ENCODE results near the gene SUCLG2.

SUCLG2 gene

GRCh38 chr3:67678665-67679064 lies 24.3 kb upstream of the SUCLG2 start:
- FAIRE-seq (peak; percentile 78), DNase-seq (ENCODE audit: insufficient read length) (no peak)
- TF ChIP-seq TAF1 (IDR thresholded peaks at IDR 0.05; ENCODE audit: borderline replicate concordance, low read depth, low read length) (no peak), POLR2A (IDR thresholded peaks at IDR 0.05; ENCODE audit: low read depth, low read length) (no peak), POLR2AphosphoS5 (IDR thresholded peaks at IDR 0.05; ENCODE audit: low read depth, low read length) (no peak)

GRCh38 chr3:67674055-67674454 lies 19.6 kb upstream of the SUCLG2 start:
- no peak for DNase-seq (ENCODE audit: insufficient read length)
- FAIRE-seq: no peak
- TF ChIP-seq POLR2A (IDR thresholded peaks at IDR 0.05; ENCODE audit: low read depth, low read length) (no peak), POLR2AphosphoS5 (IDR thresholded peaks at IDR 0.05; ENCODE audit: low read depth, low read length) (no peak), TAF1 (IDR thresholded peaks at IDR 0.05; ENCODE audit: borderline replicate concordance, low read depth, low read length) (no peak)

GRCh38 chr3:67662733-67663132 lies 8.3 kb upstream of the SUCLG2 start:
- FAIRE-seq (no peak), DNase-seq (ENCODE audit: insufficient read length) (no peak)

GRCh38 chr3:67661089-67661488 lies 6.7 kb upstream of the SUCLG2 start:
- TF ChIP-seq POLR2AphosphoS5 (IDR thresholded peaks at IDR 0.05; ENCODE audit: low read depth, low read length) (no peak), TAF1 (IDR thresholded peaks at IDR 0.05; ENCODE audit: borderline replicate concordance, low read depth, low read length) (no peak), POLR2A (IDR thresholded peaks at IDR 0.05; ENCODE audit: low read depth, low read length) (no peak)
- FAIRE-seq (no peak), DNase-seq (ENCODE audit: insufficient read length) (no peak)

More at GRCh38 chr3:67662733-67663132, 8.3 kb upstream of the SUCLG2 start:
- TF ChIP-seq TAF1 (IDR thresholded peaks at IDR 0.05; ENCODE audit: borderline replicate concordance, low read depth, low read length) (no peak), POLR2AphosphoS5 (IDR thresholded peaks at IDR 0.05; ENCODE audit: low read depth, low read length) (no peak), POLR2A (IDR thresholded peaks at IDR 0.05; ENCODE audit: low read depth, low read length) (no peak)

- TF ChIP-seq POLR2AphosphoS5 (IDR thresholded peaks at IDR 0.05; ENCODE audit: low read depth, low read length) (no peak), POLR2A (IDR thresholded peaks at IDR 0.05; ENCODE audit: low read depth, low read length) (no peak), TAF1 (IDR thresholded peaks at IDR 0.05; ENCODE audit: borderline replicate concordance, low read depth, low read length) (no peak)
- DNase-seq (ENCODE audit: insufficient read length): no peak
- FAIRE-seq: no peak
These were observed 2.8 kb upstream of the SUCLG2 start for GRCh38 chr3:67657192-67657591.

GRCh38 chr3:67656614-67657013 lies 2.2 kb upstream of the SUCLG2 start:
- no peak for FAIRE-seq
- TF ChIP-seq POLR2A (IDR thresholded peaks at IDR 0.05; ENCODE audit: low read depth, low read length) (no peak), TAF1 (IDR thresholded peaks at IDR 0.05; ENCODE audit: borderline replicate concordance, low read depth, low read length) (no peak), POLR2AphosphoS5 (IDR thresholded peaks at IDR 0.05; ENCODE audit: low read depth, low read length) (no peak)

GRCh38 chr3:67655364-67656121 lies 1.1 kb upstream of the SUCLG2 start:
- FAIRE-seq (peak; percentile 94), DNase-seq (ENCODE audit: insufficient read length) (no peak)
- TF ChIP-seq TAF1 (IDR thresholded peaks at IDR 0.05; ENCODE audit: borderline replicate concordance, low read depth, low read length): no peak
- peak; percentile 94 for TF ChIP-seq POLR2A (IDR thresholded peaks at IDR 0.05; ENCODE audit: low read depth, low read length)
- peak; percentile 83 for TF ChIP-seq POLR2AphosphoS5 (IDR thresholded peaks at IDR 0.05; ENCODE audit: low read depth, low read length)

More at GRCh38 chr3:67656614-67657013, 2.2 kb upstream of the SUCLG2 start:
- DNase-seq (ENCODE audit: insufficient read length): no peak

- no peak for DNase-seq (ENCODE audit: insufficient read length)
- TF ChIP-seq TAF1 (IDR thresholded peaks at IDR 0.05; ENCODE audit: borderline replicate concordance, low read depth, low read length) (no peak), POLR2A (IDR thresholded peaks at IDR 0.05; ENCODE audit: low read depth, low read length) (no peak), POLR2AphosphoS5 (IDR thresholded peaks at IDR 0.05; ENCODE audit: low read depth, low read length) (no peak)
- FAIRE-seq: peak; percentile 42
These were observed 399 bp upstream of the SUCLG2 start for GRCh38 chr3:67654844-67655177.

- TF ChIP-seq TAF1 (IDR thresholded peaks at IDR 0.05; ENCODE audit: borderline replicate concordance, low read depth, low read length) (no peak), POLR2A (IDR thresholded peaks at IDR 0.05; ENCODE audit: low read depth, low read length) (no peak), POLR2AphosphoS5 (IDR thresholded peaks at IDR 0.05; ENCODE audit: low read depth, low read length) (no peak)
- FAIRE-seq (peak; percentile 82), DNase-seq (ENCODE audit: insufficient read length) (no peak)
These were observed 850 bp downstream of the SUCLG2 start for GRCh38 chr3:67653425-67654098.

- no peak for FAIRE-seq
- TF ChIP-seq POLR2AphosphoS5 (IDR thresholded peaks at IDR 0.05; ENCODE audit: low read depth, low read length): no peak
- TF ChIP-seq POLR2A (IDR thresholded peaks at IDR 0.05; ENCODE audit: low read depth, low read length): no peak
- no peak for TF ChIP-seq TAF1 (IDR thresholded peaks at IDR 0.05; ENCODE audit: borderline replicate concordance, low read depth, low read length)
- DNase-seq (ENCODE audit: insufficient read length): no peak
These were observed 4.3 kb downstream of the SUCLG2 start for GRCh38 chr3:67650084-67650483.

- DNase-seq (ENCODE audit: insufficient read length): no peak
- no peak for FAIRE-seq
- no peak for TF ChIP-seq TAF1 (IDR thresholded peaks at IDR 0.05; ENCODE audit: borderline replicate concordance, low read depth, low read length)
- TF ChIP-seq POLR2A (IDR thresholded peaks at IDR 0.05; ENCODE audit: low read depth, low read length): no peak
- TF ChIP-seq POLR2AphosphoS5 (IDR thresholded peaks at IDR 0.05; ENCODE audit: low read depth, low read length): no peak
These were observed 4.7 kb downstream of the SUCLG2 start for GRCh38 chr3:67649681-67650080.

- TF ChIP-seq POLR2AphosphoS5 (IDR thresholded peaks at IDR 0.05; ENCODE audit: low read depth, low read length): no peak
- TF ChIP-seq POLR2A (IDR thresholded peaks at IDR 0.05; ENCODE audit: low read depth, low read length): no peak
- TF ChIP-seq TAF1 (IDR thresholded peaks at IDR 0.05; ENCODE audit: borderline replicate concordance, low read depth, low read length): no peak
- DNase-seq (ENCODE audit: insufficient read length): no peak
- FAIRE-seq: no peak
These were observed 5.7 kb downstream of the SUCLG2 start for GRCh38 chr3:67648701-67649100.

Data from GM12892 (cell line).